ENCODE data around the gene CHAT. TPM values are rescaled to one million over a fixed set of nuclear protein-coding genes. Genes with fewer than 3 reads are reported as not detected.

CHAT gene
- total RNA-seq, 2 experiments from 2014 or later, result not detected

- Mint-ChIP-seq H3K9me3 (peaks cover 7% of the 10 kb centered on the region), H3K4me3 (no peak overlapping the region), H3K4me1 (ENCODE audit: low read depth) (no peaks in the 10 kb centered on the region), H3K27ac (no peak overlapping the region), H3K36me3 (ENCODE audit: low read depth) (no peaks in the 10 kb centered on the region), H3K27me3 (ENCODE audit: low read depth) (peaks cover 27% of the 10 kb centered on the region)
- CTCF ChIA-PET, result no interaction called here
- intact Hi-C loops (cut with micrococcal nuclease), result no loop called here
- DNase-seq, result no peak
These were observed 25.9 kb upstream of the CHAT start for GRCh38 chr10:49587981-49588380.

- H3K9me3 Mint-ChIP-seq, result peaks cover 7% of the 10 kb centered on the region
- DNase-seq, result peak; percentile 68
- H3K36me3 Mint-ChIP-seq (ENCODE audit: low read depth), result no peaks in the 10 kb centered on the region
- H3K27me3 Mint-ChIP-seq (ENCODE audit: low read depth), result peaks cover 28% of the 10 kb centered on the region
- intact Hi-C loops (cut with micrococcal nuclease), result loop anchor here (1.0 to 10.0 kb wide), 3 partner anchors 322 to 684 kb away; no protein-coding TSS in a partner anchor
- no peak overlapping the region for H3K27ac Mint-ChIP-seq
- CTCF ChIA-PET, result interaction anchor here (0.5 to 1.6 kb wide), 9 partner anchors 11 to 631 kb away, joined by 3 to 6 read pairs (median 3); no protein-coding TSS in a partner anchor
- no peak overlapping the region for H3K4me3 Mint-ChIP-seq
- H3K4me1 Mint-ChIP-seq (ENCODE audit: low read depth), result no peaks in the 10 kb centered on the region
These were observed 20.9 kb upstream of the CHAT start for GRCh38 chr10:49592726-49593563.

GRCh38 chr10:49593564-49593875 lies 20.3 kb upstream of the CHAT start:
- no peaks in the 10 kb centered on the region for H3K4me1 Mint-ChIP-seq (ENCODE audit: low read depth)
- CTCF ChIA-PET, result interaction anchor here (0.5 to 1.6 kb wide), 8 partner anchors 11 to 631 kb away, joined by 3 to 6 read pairs (median 3); no protein-coding TSS in a partner anchor
- intact Hi-C loops (cut with micrococcal nuclease), result loop anchor here (1.0 to 10.0 kb wide), 3 partner anchors 321 to 684 kb away; no protein-coding TSS in a partner anchor
- DNase-seq, result no peak
- no peak overlapping the region for H3K27ac Mint-ChIP-seq
- no peaks in the 10 kb centered on the region for H3K36me3 Mint-ChIP-seq (ENCODE audit: low read depth)
- peaks cover 25% of the 10 kb centered on the region for H3K27me3 Mint-ChIP-seq (ENCODE audit: low read depth)
- H3K9me3 Mint-ChIP-seq, result peaks cover 7% of the 10 kb centered on the region
- H3K4me3 Mint-ChIP-seq, result no peak overlapping the region

- no peak overlapping the region for H3K4me3 Mint-ChIP-seq
- peaks cover 25% of the 10 kb centered on the region for H3K27me3 Mint-ChIP-seq (ENCODE audit: low read depth)
- H3K36me3 Mint-ChIP-seq (ENCODE audit: low read depth), result no peaks in the 10 kb centered on the region
- H3K4me1 Mint-ChIP-seq (ENCODE audit: low read depth), result no peaks in the 10 kb centered on the region
- H3K9me3 Mint-ChIP-seq, result peaks cover 6% of the 10 kb centered on the region
- intact Hi-C loops (cut with micrococcal nuclease), result loop anchor here (1.0 to 10.0 kb wide), 3 partner anchors 321 to 683 kb away; no protein-coding TSS in a partner anchor
- CTCF ChIA-PET, result interaction anchor here (0.9 to 1.6 kb wide), 6 partner anchors 12 to 680 kb away, joined by 3 to 6 read pairs (median 3); no protein-coding TSS in a partner anchor
- no peak for DNase-seq
- no peak overlapping the region for H3K27ac Mint-ChIP-seq
These were observed 19.8 kb upstream of the CHAT start for GRCh38 chr10:49593998-49594397.

GRCh38 chr10:49594594-49594993 lies 19.2 kb upstream of the CHAT start:
- H3K36me3 Mint-ChIP-seq (ENCODE audit: low read depth), result no peaks in the 10 kb centered on the region
- CTCF ChIA-PET, result interaction anchor here (0.6 to 1.8 kb wide), 10 partner anchors 12 to 680 kb away, joined by 3 to 7 read pairs (median 3); no protein-coding TSS in a partner anchor
- H3K4me3 Mint-ChIP-seq, result no peak overlapping the region
- no peaks in the 10 kb centered on the region for H3K4me1 Mint-ChIP-seq (ENCODE audit: low read depth)
- H3K9me3 Mint-ChIP-seq, result peaks cover under 1% of the 10 kb centered on the region
- no peak overlapping the region for H3K27ac Mint-ChIP-seq
- intact Hi-C loops (cut with micrococcal nuclease), result loop anchor here (5.0 to 10.0 kb wide), 2 partner anchors 320 to 683 kb away; no protein-coding TSS in a partner anchor
- DNase-seq, result peak; percentile 43
- H3K27me3 Mint-ChIP-seq (ENCODE audit: low read depth), result peaks cover 23% of the 10 kb centered on the region

GRCh38 chr10:49595003-49595712 lies 18.7 kb upstream of the CHAT start:
- Mint-ChIP-seq H3K27ac (no peak overlapping the region), H3K36me3 (ENCODE audit: low read depth) (no peaks in the 10 kb centered on the region), H3K4me3 (no peak overlapping the region), H3K4me1 (ENCODE audit: low read depth) (no peaks in the 10 kb centered on the region), H3K9me3 (no peaks in the 10 kb centered on the region), H3K27me3 (ENCODE audit: low read depth) (peaks cover 23% of the 10 kb centered on the region)
- intact Hi-C loops (cut with micrococcal nuclease), result loop anchor here (10.0 kb wide), 1 partner anchor 320 kb away; no protein-coding TSS in a partner anchor
- CTCF ChIA-PET, result interaction anchor here (0.5 to 1.8 kb wide), 10 partner anchors 12 to 707 kb away, joined by 3 to 7 read pairs (median 3); no protein-coding TSS in a partner anchor
- DNase-seq, result no peak

GRCh38 chr10:49595713-49596492 lies 17.9 kb upstream of the CHAT start:
- no peak for DNase-seq
- CTCF ChIA-PET, result interaction anchor here (0.5 to 1.8 kb wide), 5 partner anchors 11 to 708 kb away, joined by 3 to 7 read pairs (median 3); no protein-coding TSS in a partner anchor
- Mint-ChIP-seq H3K27me3 (ENCODE audit: low read depth) (peaks cover 29% of the 10 kb centered on the region), H3K9me3 (no peaks in the 10 kb centered on the region), H3K4me3 (no peak overlapping the region), H3K27ac (no peak overlapping the region), H3K36me3 (ENCODE audit: low read depth) (no peaks in the 10 kb centered on the region), H3K4me1 (ENCODE audit: low read depth) (no peaks in the 10 kb centered on the region)
- intact Hi-C loops (cut with micrococcal nuclease), result loop anchor here (10.0 kb wide), 1 partner anchor 319 kb away; no protein-coding TSS in a partner anchor

- no peak overlapping the region for H3K27ac Mint-ChIP-seq
- no peak for DNase-seq
These were observed 17.4 kb upstream of the CHAT start for GRCh38 chr10:49596493-49596809.

GRCh38 chr10:49596836-49597235 lies 17.0 kb upstream of the CHAT start:
- CTCF ChIA-PET, result interaction anchor here (0.9 kb wide), 1 partner anchor 15 kb away, joined by 3 read pairs; no protein-coding TSS in a partner anchor
- H3K36me3 Mint-ChIP-seq (ENCODE audit: low read depth), result no peaks in the 10 kb centered on the region
- H3K9me3 Mint-ChIP-seq, result no peaks in the 10 kb centered on the region
- H3K27me3 Mint-ChIP-seq (ENCODE audit: low read depth), result peaks cover 26% of the 10 kb centered on the region
- no peak overlapping the region for H3K27ac Mint-ChIP-seq
- no peaks in the 10 kb centered on the region for H3K4me1 Mint-ChIP-seq (ENCODE audit: low read depth)
- intact Hi-C loops (cut with micrococcal nuclease), result loop anchor here (10.0 kb wide), 1 partner anchor 318 kb away; no protein-coding TSS in a partner anchor
- no peak for DNase-seq
- H3K4me3 Mint-ChIP-seq, result no peak overlapping the region

More at GRCh38 chr10:49596493-49596809, 17.4 kb upstream of the CHAT start:
- peaks cover 28% of the 10 kb centered on the region for H3K27me3 Mint-ChIP-seq (ENCODE audit: low read depth)
- intact Hi-C loops (cut with micrococcal nuclease), result loop anchor here (10.0 kb wide), 1 partner anchor 318 kb away; no protein-coding TSS in a partner anchor
- H3K4me3 Mint-ChIP-seq, result no peak overlapping the region
- H3K36me3 Mint-ChIP-seq (ENCODE audit: low read depth), result no peaks in the 10 kb centered on the region
- H3K9me3 Mint-ChIP-seq, result no peaks in the 10 kb centered on the region
- CTCF ChIA-PET, result interaction anchor here (0.9 to 1.8 kb wide), 2 partner anchors 10 to 15 kb away, joined by 3 to 7 read pairs; no protein-coding TSS in a partner anchor
- H3K4me1 Mint-ChIP-seq (ENCODE audit: low read depth), result no peaks in the 10 kb centered on the region

GRCh38 chr10:49597426-49598163 lies 16.2 kb upstream of the CHAT start:
- H3K27me3 Mint-ChIP-seq (ENCODE audit: low read depth), result peaks cover 25% of the 10 kb centered on the region
- DNase-seq, result no peak
- CTCF ChIA-PET, result no interaction called here
- no peak overlapping the region for H3K27ac Mint-ChIP-seq
- H3K4me1 Mint-ChIP-seq (ENCODE audit: low read depth), result no peaks in the 10 kb centered on the region
- intact Hi-C loops (cut with micrococcal nuclease), result loop anchor here (10.0 kb wide), 1 partner anchor 317 kb away; no protein-coding TSS in a partner anchor
- H3K9me3 Mint-ChIP-seq, result no peaks in the 10 kb centered on the region
- H3K4me3 Mint-ChIP-seq, result no peak overlapping the region
- no peaks in the 10 kb centered on the region for H3K36me3 Mint-ChIP-seq (ENCODE audit: low read depth)

All from activated naive CD4-positive, alpha-beta T cell treated with anti-CD3 and anti-CD28 coated beads for 36 hours (primary cell).